ENCODE results near the gene LRRN4CL.

- TF ChIP-seq EZH2 (IDR thresholded peaks at IDR 0.05; ENCODE audit: low read depth, low read length, severe bottlenecking) (no peak), MAX (IDR thresholded peaks at IDR 0.05) (no peak), CTCF (IDR thresholded peaks at IDR 0.05; ENCODE audit: control extremely low read depth in 1 of 3, insufficient read depth in 1 of 3, low read depth in 1 of 3, low read length in 3 of 3) (no peak), RXRA (IDR thresholded peaks at IDR 0.05; ENCODE audit: insufficient read depth, low read depth, low read length) (no peak), POLR2A (IDR thresholded peaks at IDR 0.05; ENCODE audit: control extremely low read depth in 1 of 2, low read depth in 2 of 2, low read length in 2 of 2) (no peak), YY1 (IDR thresholded peaks at IDR 0.05; ENCODE audit: low read depth, low read length) (no peak), RFX5 (IDR thresholded peaks at IDR 0.05; ENCODE audit: borderline replicate concordance, low read depth, low read length) (no peak), BCL11A (IDR thresholded peaks at IDR 0.05; ENCODE audit: low read depth in 2 of 2, low read length in 2 of 2) (no peak), SRF (IDR thresholded peaks at IDR 0.05; ENCODE audit: low read depth, low read length) (no peak), BACH1 (IDR thresholded peaks at IDR 0.05; ENCODE audit: low read length) (no peak), E2F6 (IDR thresholded peaks at IDR 0.05) (no peak)
These were observed 34.8 kb upstream of the LRRN4CL start for GRCh38 chr11:62724171-62724570.

Measured in H1 (cell line).